HG03558 (cell line): ENCODE data around the gene PBX2.
"Not testable (repeated sequence)": the region's sequence is repeated elsewhere in the genome, so short reads cannot be mapped to it uniquely, and the experiment has no call there.

ENCODE experiments used
- ATAC-seq: cut with Tn5 transposase; IDR thresholded peaks from one replicate; pipeline ENCODE4 v1.9.1; 2021; ENCODE audit warnings: moderate number of reproducible peaks; ENCODE audit not compliant: unreplicated experiment; ENCODE audit errors: extremely low read depth

Gene PBX2

GRCh38 chr6:32190054-32190851, at the start of gene PBX2:
Gene PBX2, minus strand, starts transcription at chr6:32190202. Its CDS starts 287 bp downstream, at chr6:32189915.
- ATAC-seq = no peak

- no peak for ATAC-seq
These were observed 49.5 kb upstream of the PBX2 start for GRCh38 chr6:32239462-32239861.

- no peak for ATAC-seq
These were observed 44.9 kb upstream of the PBX2 start for GRCh38 chr6:32234934-32235333.

DNA sequence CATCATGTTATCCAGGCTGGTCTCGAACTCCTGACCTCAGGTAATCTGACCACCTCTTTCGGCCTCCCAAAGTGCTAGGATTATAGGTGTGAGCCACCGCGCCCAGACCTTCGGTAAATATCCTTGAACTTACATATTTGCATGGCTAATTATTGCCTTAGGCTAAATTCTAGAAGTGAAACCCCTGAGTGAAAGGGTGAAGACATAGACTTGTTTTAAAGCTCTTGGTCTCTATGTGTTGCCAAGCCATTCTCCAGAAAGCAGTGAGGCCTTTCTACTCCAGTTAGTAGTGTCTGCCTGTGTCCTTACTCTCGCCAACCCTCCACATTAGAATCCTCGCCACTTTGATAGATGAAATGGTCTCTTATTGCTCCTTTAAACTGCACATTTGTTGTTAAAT, 36.4 kb upstream of the PBX2 start:
- ATAC-seq = no peak

- ATAC-seq = no peak
These were observed 34.7 kb upstream of the PBX2 start for GRCh38 chr6:32224696-32225095.

DNA sequence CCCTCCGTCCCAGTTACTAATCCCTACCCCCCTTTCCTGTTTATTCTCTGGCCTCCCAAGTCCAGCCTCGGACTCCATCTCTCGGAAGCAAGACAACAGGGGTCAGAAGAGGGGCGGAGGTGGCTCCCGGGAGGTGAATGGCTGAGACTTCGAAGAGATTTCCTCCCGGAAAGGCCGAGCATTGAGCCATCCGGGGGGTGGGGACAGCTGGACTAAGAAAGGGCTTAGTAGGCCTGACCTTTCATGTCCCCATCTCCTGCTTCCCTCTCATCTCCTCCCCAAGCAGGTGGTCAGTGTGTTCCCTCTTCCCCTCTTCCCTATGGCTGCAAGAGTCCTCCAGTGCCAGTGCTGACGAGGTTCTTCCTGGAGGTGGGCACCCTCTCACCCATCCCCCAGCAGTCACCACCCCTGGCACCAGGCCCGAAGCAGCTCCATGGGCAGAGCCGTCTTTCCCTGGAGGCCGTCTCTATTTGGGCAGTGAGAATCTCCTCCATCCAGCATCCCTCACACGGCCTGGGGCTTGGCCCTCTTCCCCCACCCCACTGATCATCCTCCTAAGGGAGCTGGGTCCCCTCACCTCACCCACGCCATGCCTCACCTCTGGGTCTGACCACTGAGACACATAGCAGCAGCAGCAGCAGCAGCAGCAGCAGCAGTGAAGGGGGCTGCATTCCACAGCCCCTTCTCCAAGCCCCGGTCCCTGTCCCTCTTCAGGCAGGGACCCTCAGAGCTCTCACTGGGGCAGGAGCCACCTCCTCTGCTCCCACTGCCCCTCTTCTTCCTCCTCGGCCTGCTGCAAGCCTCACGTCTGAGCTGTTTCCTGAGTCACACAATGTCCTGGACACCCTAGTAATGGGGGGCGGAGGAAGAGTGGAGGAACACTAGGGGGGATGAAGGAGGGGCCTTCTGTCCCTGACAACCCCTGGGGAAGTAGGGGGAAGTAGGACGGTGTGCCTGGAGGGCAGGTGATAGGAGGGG, 33.5 kb upstream of the PBX2 start, which contains the start of gene NOTCH4:
Gene NOTCH4, minus strand, starts transcription at position 810 of the 978 bp plus-strand sequence. Its CDS starts 139 bp downstream, at position 671.
- no peak for ATAC-seq

DNA sequence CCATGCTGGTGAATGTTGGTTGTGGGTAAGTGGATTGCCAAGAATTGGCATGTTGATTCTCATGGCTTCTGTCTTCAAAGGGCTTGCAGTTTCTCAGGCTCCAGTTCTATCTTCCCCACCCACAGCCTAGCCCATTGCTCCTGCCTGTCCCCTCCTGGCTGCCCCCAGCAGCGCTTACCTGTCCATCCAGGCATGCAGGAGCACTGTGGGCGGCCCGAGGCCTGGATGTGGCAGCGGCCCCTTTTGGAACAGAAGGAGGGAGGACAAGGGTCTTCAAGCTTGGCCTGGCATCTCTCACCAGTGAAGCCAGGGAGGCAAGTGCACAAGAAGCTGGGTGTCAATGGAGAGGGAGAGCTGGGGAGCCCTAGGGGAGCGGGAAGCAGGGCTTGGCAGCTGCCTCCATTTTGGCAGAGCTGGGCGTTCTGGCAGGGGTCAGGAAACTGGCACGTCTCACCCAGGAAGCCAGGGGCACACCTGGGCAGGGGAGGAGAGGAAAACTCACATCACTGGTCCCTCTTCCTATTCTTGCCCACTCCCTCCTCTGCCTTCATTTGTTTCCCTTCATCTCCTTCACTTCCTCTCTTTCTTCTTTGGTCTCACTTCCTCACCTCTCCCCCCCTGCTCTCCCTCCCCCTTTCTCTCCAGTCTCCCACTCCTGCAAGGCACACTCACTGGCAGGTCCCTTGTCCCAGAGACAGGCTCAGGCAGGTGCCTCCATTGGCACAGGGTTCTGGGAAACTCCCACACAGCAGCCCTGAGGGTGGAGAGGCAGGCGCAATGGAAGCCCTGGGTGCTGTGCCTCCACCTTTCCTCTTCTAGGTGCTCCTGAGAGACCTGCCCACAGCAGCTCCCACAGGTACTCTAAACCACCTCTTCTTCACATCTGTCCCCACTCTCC, 32.6 kb upstream of the PBX2 start:
- no peak for ATAC-seq

DNA sequence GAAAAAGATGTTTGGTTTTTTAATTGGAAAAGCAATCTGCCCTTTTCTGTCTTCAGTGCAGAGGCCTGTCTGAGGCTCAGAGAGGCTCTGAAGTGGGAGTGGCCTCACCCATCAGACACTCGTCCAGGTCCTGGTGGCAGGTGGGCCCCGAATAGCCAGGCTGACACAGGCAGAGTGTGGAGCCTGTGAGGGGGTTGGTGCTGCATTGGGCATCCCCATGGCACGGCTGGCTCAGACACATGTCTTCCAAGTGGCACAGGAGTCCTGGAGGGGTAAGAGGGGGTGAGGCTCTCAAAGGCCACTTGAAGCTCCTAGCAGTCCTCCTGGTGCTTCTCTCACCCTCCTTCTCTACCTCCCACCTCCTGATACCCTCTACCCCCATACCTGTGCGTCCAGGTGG, 30.0 kb upstream of the PBX2 start:
- no peak for ATAC-seq

GRCh38 chr6:32218167-32218566, 28.2 kb upstream of the PBX2 start:
- no peak for ATAC-seq

- no peak for ATAC-seq
These were observed 27.0 kb upstream of the PBX2 start for GRCh38 chr6:32216998-32217397.

DNA sequence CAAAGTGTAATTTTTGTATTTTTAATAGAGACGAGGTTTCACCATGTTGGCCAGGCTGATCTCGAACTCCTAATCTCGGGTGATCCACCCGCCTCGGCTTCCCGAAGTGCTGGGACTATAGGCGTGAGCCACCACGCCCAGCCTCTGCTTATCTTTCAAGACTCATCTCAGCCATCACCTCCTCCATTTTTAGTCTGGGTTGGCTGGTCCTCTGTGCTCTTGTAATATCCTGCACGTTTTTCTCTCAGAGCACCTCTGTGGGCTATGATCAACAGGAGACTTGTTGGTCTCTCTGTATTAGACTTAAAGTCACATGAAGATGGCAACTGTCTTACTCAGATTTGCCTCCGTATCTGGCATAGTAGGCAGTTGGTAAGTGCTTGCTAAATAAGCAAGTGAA, 26.3 kb upstream of the PBX2 start:
- ATAC-seq = no peak

DNA sequence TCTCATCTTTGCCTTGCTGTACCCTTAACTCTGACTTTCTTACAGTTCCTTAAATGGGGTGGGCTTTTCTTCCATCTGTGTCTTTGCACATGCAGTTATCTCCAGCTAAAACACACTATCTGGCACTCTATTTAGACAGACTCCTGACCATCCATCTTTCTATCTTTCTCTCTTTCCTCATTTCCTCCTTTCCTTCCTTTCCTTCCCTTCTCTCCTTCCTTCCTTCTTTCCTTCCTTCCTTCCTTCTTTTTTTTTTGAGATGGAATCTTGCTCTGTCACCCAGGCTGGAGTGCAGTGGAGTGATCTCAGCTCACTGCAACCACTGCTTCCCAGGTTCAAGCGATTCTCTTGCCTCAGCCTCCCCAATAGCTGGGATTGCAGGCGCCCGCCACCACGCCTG, 25.6 kb upstream of the PBX2 start:
- ATAC-seq = no peak

- no peak for ATAC-seq
These were observed 24.1 kb upstream of the PBX2 start for GRCh38 chr6:32214126-32214525.

- ATAC-seq = no peak
These were observed 23.6 kb upstream of the PBX2 start for GRCh38 chr6:32213649-32214048.

DNA sequence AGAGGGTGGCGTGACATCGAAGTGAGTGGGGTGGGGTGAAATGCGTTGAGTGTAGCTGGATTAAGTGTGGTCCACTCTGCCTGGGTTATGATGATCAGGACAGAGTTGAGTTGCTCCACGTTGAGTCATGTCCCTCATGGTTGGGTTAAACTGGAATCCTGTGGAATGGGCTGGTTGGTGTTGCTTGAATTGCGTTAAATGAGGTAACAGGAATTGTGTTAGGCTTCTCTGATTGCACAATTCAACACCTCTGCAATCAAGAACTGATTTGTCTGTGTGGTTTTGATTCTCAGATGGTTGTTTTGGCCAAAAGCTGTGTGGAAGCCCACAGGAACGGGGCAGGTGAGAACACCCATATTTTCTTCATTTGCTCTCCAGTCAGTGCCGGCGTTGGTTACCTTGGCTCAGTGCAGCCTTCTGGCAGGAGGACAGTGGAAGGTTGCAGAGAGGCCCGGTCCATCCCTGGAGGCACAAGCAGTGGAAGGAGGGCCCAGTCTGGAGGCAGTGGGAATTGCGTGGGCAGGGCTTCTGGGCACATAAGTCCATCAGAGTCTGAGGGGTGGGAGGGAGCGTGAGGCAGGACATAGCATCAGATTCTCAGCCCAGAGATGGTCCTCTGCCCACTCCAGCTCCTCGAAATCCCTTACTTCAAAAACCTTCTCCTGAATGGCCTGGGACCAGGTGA, 22.2 kb upstream of the PBX2 start:
- no peak for ATAC-seq

DNA sequence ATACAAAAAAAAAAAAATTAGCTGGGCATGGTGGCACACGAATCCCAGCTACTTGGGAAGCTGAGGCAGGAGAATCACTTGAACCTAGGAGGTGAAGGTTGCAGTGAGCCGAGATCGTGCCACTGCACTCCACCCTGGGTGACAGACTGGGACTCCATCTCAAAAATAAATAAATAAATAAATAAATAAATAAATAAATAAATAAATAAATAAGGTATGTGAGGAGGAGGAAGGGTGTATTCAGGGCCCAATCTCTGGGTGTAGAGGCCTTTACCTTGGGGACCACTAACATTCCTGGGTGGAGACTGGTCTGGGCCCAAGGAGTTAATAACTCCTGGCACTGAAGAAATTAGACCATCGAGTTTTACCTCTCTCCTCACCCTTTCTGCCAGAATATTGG, 21.4 kb upstream of the PBX2 start:
- ATAC-seq = not testable (repeated sequence)

GRCh38 chr6:32210191-32210601, 20.2 kb upstream of the PBX2 start:
- no peak for ATAC-seq

DNA sequence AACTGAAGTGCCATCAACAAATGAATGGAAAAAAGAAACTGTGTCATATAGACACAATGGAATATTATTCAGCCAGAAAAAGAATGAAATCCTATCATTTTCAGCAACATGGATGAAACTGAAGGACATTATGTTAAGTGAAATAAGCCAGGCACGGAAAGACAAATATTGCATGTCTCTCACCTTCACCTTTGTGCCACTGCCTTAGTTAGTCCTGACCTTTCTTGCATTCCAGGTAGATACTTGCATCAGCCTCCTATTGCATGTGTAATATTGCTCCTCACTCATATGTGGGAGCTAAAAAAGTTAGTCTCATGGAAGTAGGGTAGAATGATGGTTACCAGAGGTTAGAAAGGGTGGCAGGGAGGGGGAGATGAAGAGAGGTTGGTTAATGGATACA, 19.0 kb upstream of the PBX2 start:
- ATAC-seq = no peak

DNA sequence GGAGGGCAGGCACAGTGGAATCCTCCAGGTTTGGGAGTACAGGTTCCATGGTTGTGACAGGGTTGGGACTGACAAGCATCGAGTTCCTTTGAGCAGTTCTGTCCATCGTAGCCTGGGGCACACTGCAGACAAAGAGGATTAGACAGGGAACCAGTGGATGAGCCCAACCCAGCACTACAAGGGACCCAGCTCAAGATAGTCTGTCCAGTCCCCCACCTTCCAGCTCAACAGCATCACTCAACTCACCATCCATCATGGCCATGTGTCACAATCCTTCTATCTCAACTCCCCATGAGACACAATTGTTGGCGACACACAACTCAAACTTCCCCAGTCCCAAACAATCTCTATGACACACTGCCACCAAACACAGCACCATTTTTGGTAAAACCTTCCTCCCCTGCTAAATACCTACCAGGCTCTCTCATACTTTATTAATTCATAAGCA, 14.3 kb upstream of the PBX2 start:
- ATAC-seq = no peak
